SU-DHL-6 (cell line): ENCODE results near the gene PMM2.

Experiments used
- H2AFZ ChIP-seq: fragments of 200-600 bp; sonication (generic); 2 replicates; pipeline ENCODE4 v1.6.1; 2014; ENCODE audit warnings: low read depth, mild to moderate bottlenecking, moderate library complexity, mixed read lengths, antibody characterized with exemption, low read length; ENCODE audit not compliant: severe bottlenecking
- H3F3A ChIP-seq: fragments of 200-600 bp; shearing (Covaris generic); 2 replicates; pipeline ENCODE4 v1.6.0; 2016; ENCODE audit warnings: antibody characterized with exemption, mild to moderate bottlenecking; ENCODE audit not compliant: insufficient read depth
- H3K27ac ChIP-seq: fragments of 200-600 bp; sonication (generic); 2 replicates; pipeline ENCODE4 v1.5.1; 2016; ENCODE audit warnings: low read depth, mild to moderate bottlenecking, low read length, moderate library complexity, mixed read lengths
- H3K27me3 ChIP-seq: fragments of 200-600 bp; sonication (generic), shearing (Covaris generic); 2 replicates; pipeline ENCODE4 v1.6.0; 2014; ENCODE audit warnings: mild to moderate bottlenecking, low read length
- H3K36me3 ChIP-seq: fragments of 200-600 bp; sonication (generic); 2 replicates; pipeline ENCODE4 v1.6.1; 2014; ENCODE audit warnings: mild to moderate bottlenecking, low read length, mixed read lengths
- H3K4me2 ChIP-seq: fragments of 300-600, 200-600 bp; shearing (Covaris generic), sonication (generic); 2 replicates; pipeline ENCODE4 v1.6.0; 2014; ENCODE audit warnings: low read length, low read depth, mild to moderate bottlenecking; ENCODE audit not compliant: poor library complexity, severe bottlenecking
- H3K4me3 ChIP-seq: fragments of 200-600 bp; sonication (generic); 2 replicates; pipeline ENCODE4 v1.5.1; 2014; ENCODE audit warnings: antibody characterized with exemption, low read length, mild to moderate bottlenecking, mixed read lengths; ENCODE audit not compliant: insufficient read depth, poor library complexity, severe bottlenecking
- H3K79me2 ChIP-seq: fragments of 200-600 bp; sonication (generic); 2 replicates; pipeline ENCODE4 v1.6.1; 2014; ENCODE audit warnings: mild to moderate bottlenecking, low read length, moderate library complexity; ENCODE audit not compliant: insufficient read depth
- H3K9ac ChIP-seq: fragments of 200-600 bp; sonication (generic); 2 replicates; pipeline ENCODE4 v1.7.0; 2014; ENCODE audit warnings: mild to moderate bottlenecking, low read length
- H3K9me2 ChIP-seq: fragments of 200-600 bp; sonication (generic); replicated peaks from 2 replicates; pipeline ENCODE4 v1.6.1; 2014; ENCODE audit warnings: low read length; ENCODE audit not compliant: insufficient read depth
- H3K9me3 ChIP-seq: fragments of 200-600 bp; sonication (generic); 2 replicates; pipeline ENCODE4 v1.6.1; 2014; ENCODE audit warnings: low read length, mixed read lengths; ENCODE audit not compliant: insufficient read depth
- H4K20me1 ChIP-seq: fragments of 200-600 bp; sonication (generic); 2 replicates; pipeline ENCODE4 v1.6.1; 2014; ENCODE audit warnings: low read depth, mild to moderate bottlenecking, antibody characterized with exemption, low read length, moderate library complexity, mixed read lengths
- CTCF ChIP-seq: fragments of 200-600 bp; sonication (generic); IDR thresholded peaks from one replicate; pipeline ENCODE4 v1.5.1; 2017; ENCODE audit warnings: antibody characterized with exemption, mild to moderate bottlenecking, low read length, moderate library complexity; ENCODE audit not compliant: insufficient read depth, poor library complexity, severe bottlenecking
- EZH2phosphoT487 ChIP-seq: fragments of 200-600 bp; sonication (generic), shearing (Covaris generic); conservative IDR thresholded peaks from 2 replicates; pipeline ENCODE4 v1.6.1; 2018; ENCODE audit warnings: mild to moderate bottlenecking, antibody characterized with exemption, low read length, moderate library complexity, mixed read lengths

Gene PMM2

GRCh38 chr16:8847145-8847544, 49.5 kb downstream of the PMM2 start:
- Histone ChIP-seq H4K20me1 (no peaks in the 10 kb centered on the region; the same call in 1 of the 2 replicates), H3K36me3 (no peaks in the 10 kb centered on the region; the same call in 1 of the 2 replicates), H2AFZ (no peak overlapping the region), H3K27me3 (no peaks in the 10 kb centered on the region), H3K4me2 (no peak overlapping the region), H3K79me2 (peaks cover 15% of the 10 kb centered on the region), H3K9ac (no peak overlapping the region), H3F3A (no peaks in the 10 kb centered on the region), H3K4me3 (no peak overlapping the region), H3K27ac (no peak overlapping the region), H3K9me3 (no peaks in the 10 kb centered on the region), H3K9me2 (no peaks in the 10 kb centered on the region)
- TF ChIP-seq CTCF (no peak), EZH2phosphoT487 (no peak)

GRCh38 chr16:8847623-8848022, 50.0 kb downstream of the PMM2 start:
- Histone ChIP-seq H3K36me3 (no peaks in the 10 kb centered on the region; the same call in 1 of the 2 replicates), H3K27ac (no peak overlapping the region), H3K79me2 (peaks cover 15% of the 10 kb centered on the region), H3F3A (no peaks in the 10 kb centered on the region), H3K4me2 (no peak overlapping the region), H2AFZ (no peak overlapping the region), H4K20me1 (no peaks in the 10 kb centered on the region; the same call in 1 of the 2 replicates), H3K9ac (no peak overlapping the region), H3K4me3 (no peak overlapping the region), H3K27me3 (no peaks in the 10 kb centered on the region), H3K9me2 (no peaks in the 10 kb centered on the region), H3K9me3 (no peaks in the 10 kb centered on the region)
- TF ChIP-seq EZH2phosphoT487: no peak

DNA sequence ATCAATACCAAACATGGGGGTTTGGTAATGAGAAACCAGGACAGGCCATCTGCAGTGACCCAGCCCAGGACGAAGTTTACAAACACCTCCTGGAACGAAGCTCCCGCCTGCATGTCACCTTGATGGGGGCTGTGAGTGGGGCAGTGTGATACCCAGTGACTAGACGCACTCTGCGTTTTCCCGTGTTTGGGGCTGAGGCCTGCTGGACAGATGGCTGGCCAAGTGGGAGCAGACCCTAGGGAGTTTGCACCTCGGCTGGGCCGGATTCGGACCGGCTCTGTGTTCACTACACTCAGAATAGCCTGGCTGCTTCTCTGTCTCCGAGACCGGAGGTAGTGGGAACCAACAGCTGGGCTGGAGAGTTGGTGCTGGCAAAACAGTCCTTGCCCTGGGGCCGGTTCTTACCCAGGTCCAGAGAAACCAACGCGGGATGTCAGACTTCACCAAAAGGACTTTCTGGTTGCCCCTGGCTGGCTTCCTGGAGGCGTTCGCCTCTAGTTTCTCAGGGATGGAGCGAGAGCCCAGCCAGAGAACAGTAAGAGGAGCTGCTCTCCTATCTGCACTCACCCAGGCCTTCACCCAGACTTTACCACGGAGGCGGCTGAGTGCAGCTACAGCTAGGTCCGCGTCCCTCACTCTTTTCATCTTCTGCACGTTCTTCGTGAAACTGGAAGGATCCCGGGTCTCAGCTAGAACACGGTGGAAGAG, 50.7 kb downstream of the PMM2 start:
- no peaks in the 10 kb centered on the region for H3K9me3 ChIP-seq
- no peak overlapping the region for H3K4me3 ChIP-seq
- no peaks in the 10 kb centered on the region; the same call in 1 of the 2 replicates for H3K36me3 ChIP-seq
- no peak overlapping the region for H2AFZ ChIP-seq
- H3K27ac ChIP-seq: no peak overlapping the region
- H3K4me2 ChIP-seq: no peak overlapping the region
- no peak overlapping the region for H3K9ac ChIP-seq
- no peaks in the 10 kb centered on the region for H3F3A ChIP-seq
- H4K20me1 ChIP-seq: no peaks in the 10 kb centered on the region; the same call in 1 of the 2 replicates
- no peaks in the 10 kb centered on the region for H3K27me3 ChIP-seq
- H3K9me2 ChIP-seq: no peaks in the 10 kb centered on the region
- H3K79me2 ChIP-seq: peaks cover 15% of the 10 kb centered on the region
- TF ChIP-seq EZH2phosphoT487: no peak
- no peak for TF ChIP-seq CTCF

DNA sequence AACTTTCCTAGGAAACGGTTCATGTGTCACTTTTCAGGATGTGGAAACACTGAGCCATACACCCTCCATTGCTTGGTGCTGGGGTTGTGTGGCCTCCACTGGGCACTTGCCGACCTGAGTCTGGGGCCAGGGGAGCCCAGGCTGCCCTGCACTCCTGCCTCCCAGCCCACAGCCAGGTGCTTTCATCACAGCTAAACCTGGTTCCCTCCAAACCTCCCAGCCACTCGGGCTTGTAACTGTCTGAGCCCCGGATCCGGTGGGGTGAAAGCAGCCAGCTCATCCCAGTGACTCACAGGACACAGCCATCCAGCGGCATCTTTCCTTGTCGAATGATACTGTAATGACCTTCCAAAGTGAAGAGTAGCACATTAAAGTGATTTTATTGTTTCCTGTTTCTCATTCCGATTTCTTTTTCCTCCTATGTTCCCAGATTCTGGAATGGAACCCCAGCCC, 51.3 kb downstream of the PMM2 start:
- H4K20me1 ChIP-seq: no peaks in the 10 kb centered on the region; the same call in 1 of the 2 replicates
- TF ChIP-seq EZH2phosphoT487 (no peak), CTCF (no peak)
- H3F3A ChIP-seq: no peaks in the 10 kb centered on the region
- H3K4me2 ChIP-seq: no peak overlapping the region
- H3K9me2 ChIP-seq: no peaks in the 10 kb centered on the region
- H3K36me3 ChIP-seq: no peaks in the 10 kb centered on the region; the same call in 1 of the 2 replicates
- H3K9ac ChIP-seq: no peak overlapping the region
- no peak overlapping the region for H3K27ac ChIP-seq
- no peaks in the 10 kb centered on the region for H3K27me3 ChIP-seq
- H3K79me2 ChIP-seq: peaks cover 15% of the 10 kb centered on the region
- no peak overlapping the region for H2AFZ ChIP-seq
- H3K9me3 ChIP-seq: no peaks in the 10 kb centered on the region
- no peak overlapping the region for H3K4me3 ChIP-seq
